H1 (cell line): Measurements from ENCODE around the gene RAB24. TPM values are rescaled to one million over a fixed set of nuclear protein-coding genes. Genes with fewer than 3 reads are reported as not detected.

ENCODE experiments used
- CTCF ChIA-PET: fragments of 300-600 bp; sonication (Branson Sonifier 250); formaldehyde crosslinking; loops from one replicate; lab custom pipeline; 2021; ENCODE audit not compliant: partially characterized antibody; lab: Charles Lee
- POLR2A ChIA-PET: fragments of 300-600 bp; sonication (Branson Sonifier 250); formaldehyde crosslinking; loops from one replicate; lab custom pipeline; 2021; ENCODE audit warnings: inconsistent platforms; ENCODE audit not compliant: partially characterized antibody; lab: Charles Lee
- DNase-seq, 2 experiments: peaks; one replicate each; pipeline versions ENCODE4 v3.0.0 to v3.0.0-alpha.2; 2010 to 2022; ENCODE audit warnings: low spot score in 2 of 2, low read depth in 1 of 2, mixed read lengths in 1 of 2
- FAIRE-seq: peaks from 2 replicates; lab custom pipeline; 2011; peaks lifted over from hg19 to GRCh38; lab: Jason Lieb, UNC
- H2AFZ ChIP-seq: 2 replicates; pipeline ENCODE4 v1.8.1; 2012; ENCODE audit warnings: low read length, inconsistent platforms
- H2AK5ac ChIP-seq: 2 replicates; pipeline ENCODE4 v1.6.1; 2013; ENCODE audit warnings: low read depth, low read length
- H2BK120ac ChIP-seq: replicated peaks from 2 replicates; pipeline ENCODE3; 2013; ENCODE audit warnings: low read depth, low read length, inconsistent platforms
- H2BK12ac ChIP-seq: 2 replicates; pipeline ENCODE4 v1.6.1; 2013; ENCODE audit warnings: low read depth, low read length
- H2BK15ac ChIP-seq: 2 replicates; pipeline ENCODE4 v1.6.1; 2013; ENCODE audit warnings: low read length
- H2BK20ac ChIP-seq: 2 replicates; pipeline ENCODE4 v1.6.1; 2013; ENCODE audit warnings: low read length
- H2BK5ac ChIP-seq: 2 replicates; pipeline ENCODE4 v1.6.1; 2013; ENCODE audit warnings: low read depth, low read length
- H3K14ac ChIP-seq: 2 replicates; pipeline ENCODE4 v1.6.1; 2013; ENCODE audit warnings: inconsistent platforms; ENCODE audit not compliant: insufficient read length
- H3K18ac ChIP-seq: 2 replicates; pipeline ENCODE4 v1.6.1; 2013; ENCODE audit warnings: low read length; ENCODE audit errors: extremely low read depth
- H3K23ac ChIP-seq: 2 replicates; pipeline ENCODE4 v1.6.1; 2013; ENCODE audit warnings: inconsistent platforms; ENCODE audit not compliant: insufficient read length
- H3K23me2 ChIP-seq: 2 replicates; pipeline ENCODE4 v1.6.1; 2013; ENCODE audit warnings: low read depth, low read length
- H3K27ac ChIP-seq: 2 replicates; pipeline ENCODE4 v1.6.1; 2011; ENCODE audit warnings: low read depth, low read length, inconsistent platforms
- H3K27me3 ChIP-seq, 4 experiments: replicated peaks in 1 of 4; 1 replicate in 1 of 4; 2 replicates in 3 of 4; pipeline versions ENCODE4 v1.6.1 to v1.8.1; 2011 to 2013; ENCODE audit warnings: low read length in 3 of 4, mild to moderate bottlenecking in 3 of 4, inconsistent platforms in 2 of 4, mixed read lengths in 2 of 4, moderate library complexity in 1 of 4; ENCODE audit not compliant: control insufficient read depth in 3 of 4, insufficient read depth in 3 of 4; ENCODE audit errors: extremely low read depth in 1 of 4
- H3K36me3 ChIP-seq, 4 experiments: 2 replicates each; pipeline versions ENCODE4 v1.6.1 to v1.8.1; 2011 to 2013; ENCODE audit warnings: mild to moderate bottlenecking in 4 of 4, low read length in 3 of 4, moderate library complexity in 2 of 4, control low read depth in 1 of 4, inconsistent platforms in 1 of 4; ENCODE audit not compliant: insufficient read depth in 4 of 4, control insufficient read depth in 2 of 4
- H3K4ac ChIP-seq: replicated peaks from 2 replicates; pipeline ENCODE3; 2013; ENCODE audit warnings: low read length, low read depth, mixed read lengths, inconsistent platforms; ENCODE audit not compliant: insufficient read length
- H3K4me1 ChIP-seq, 4 experiments: replicated peaks in 1 of 4; 1 replicate in 1 of 4; 2 replicates in 3 of 4; pipeline versions ENCODE4 v1.6.1 to v1.8.1; 2011 to 2013; ENCODE audit warnings: low read length in 3 of 4, inconsistent platforms in 2 of 4, mixed read lengths in 1 of 4; ENCODE audit not compliant: insufficient read depth in 4 of 4, control insufficient read depth in 3 of 4
- H3K4me2 ChIP-seq, 2 experiments: 2 replicates each; pipeline versions ENCODE4 v1.6.1 to v1.8.1; 2011 to 2013; ENCODE audit warnings: low read depth in 2 of 2, low read length in 2 of 2, control low read depth in 1 of 2, inconsistent platforms in 1 of 2, mild to moderate bottlenecking in 1 of 2; ENCODE audit not compliant: insufficient read depth in 1 of 2
- H3K4me3 ChIP-seq, 4 experiments: fragments of 200-600, 300-600 bp in 1 of 4; sonication (generic), shearing (Covaris generic), sonication (Bioruptor Twin) in 1 of 4; 2 replicates each; pipeline versions ENCODE4 v1.5.1 to v1.8.1; 2011 to 2016; ENCODE audit warnings: low read length in 4 of 4, low read depth in 3 of 4, control low read depth in 2 of 4, inconsistent platforms in 2 of 4, mild to moderate bottlenecking in 2 of 4, mixed read lengths in 1 of 4, moderate library complexity in 1 of 4; ENCODE audit not compliant: insufficient read depth in 2 of 4; ENCODE audit errors: extremely low read depth in 1 of 4
- H3K56ac ChIP-seq: replicated peaks from 2 replicates; pipeline ENCODE3; 2013; ENCODE audit warnings: low read depth, mild to moderate bottlenecking, mixed read lengths, low read length, inconsistent platforms; ENCODE audit not compliant: insufficient read length
- H3K79me1 ChIP-seq: 2 replicates; pipeline ENCODE4 v1.6.1; 2013; ENCODE audit warnings: low read depth, low read length, control low read depth
- H3K79me2 ChIP-seq, 2 experiments: 2 replicates each; pipeline versions ENCODE4 v1.6.1 to v1.8.1; 2012 to 2013; ENCODE audit warnings: low read length in 2 of 2, mild to moderate bottlenecking in 2 of 2, inconsistent platforms in 1 of 2; ENCODE audit not compliant: insufficient read depth in 2 of 2, control insufficient read depth in 1 of 2
- H3K9ac ChIP-seq, 4 experiments: replicated peaks in 1 of 4; 1 replicate in 1 of 4; 2 replicates in 3 of 4; pipeline versions ENCODE4 v1.6.1 to v1.8.1; 2011 to 2013; ENCODE audit warnings: low read depth in 3 of 4, low read length in 3 of 4, control low read depth in 2 of 4, mild to moderate bottlenecking in 2 of 4, moderate library complexity in 2 of 4, inconsistent platforms in 1 of 4; ENCODE audit errors: extremely low read depth in 1 of 4
- H3K9me3 ChIP-seq, 2 experiments: 2 replicates each; pipeline versions ENCODE4 v1.6.1 to v1.8.1; 2012 to 2013; ENCODE audit warnings: mild to moderate bottlenecking in 2 of 2, moderate library complexity in 2 of 2, control low read depth in 1 of 2, inconsistent platforms in 1 of 2, low read depth in 1 of 2, low read length in 1 of 2, mixed read lengths in 1 of 2; ENCODE audit not compliant: insufficient read depth in 2 of 2
- H4K20me1 ChIP-seq, 2 experiments: replicated peaks in 1 of 2; 2 replicates each; pipeline versions ENCODE3 to v1.8.1; 2011 to 2013; ENCODE audit warnings: inconsistent platforms in 2 of 2, low read length in 2 of 2, mild to moderate bottlenecking in 1 of 2; ENCODE audit not compliant: insufficient read depth in 2 of 2, control insufficient read depth in 1 of 2
- H4K5ac ChIP-seq: 2 replicates; pipeline ENCODE4 v1.6.1; 2013; ENCODE audit warnings: low read length, low read depth, mixed read lengths, inconsistent platforms; ENCODE audit not compliant: insufficient read length
- H4K8ac ChIP-seq: 2 replicates; pipeline ENCODE4 v1.8.0; 2013; ENCODE audit warnings: mild to moderate bottlenecking, moderate library complexity, low read length, inconsistent platforms; ENCODE audit not compliant: insufficient read depth; ENCODE audit errors: extremely low read depth
- H4K91ac ChIP-seq: replicated peaks from 2 replicates; pipeline ENCODE3; 2013; ENCODE audit warnings: low read length, mixed read lengths, inconsistent platforms; ENCODE audit not compliant: insufficient read length
- CEBPB ChIP-seq: IDR thresholded peaks from 2 replicates; pipeline ENCODE4 v1.6.1; 2012; ENCODE audit warnings: low read depth, low read length
- GABPA ChIP-seq: IDR thresholded peaks from 2 replicates; pipeline ENCODE4 v1.6.1; 2011; ENCODE audit warnings: mild to moderate bottlenecking, low read length, moderate library complexity, borderline replicate concordance; ENCODE audit not compliant: insufficient read depth
- JUND ChIP-seq: IDR thresholded peaks from 2 replicates; pipeline ENCODE4 v1.6.1; 2011; ENCODE audit warnings: mild to moderate bottlenecking, improper control_type of control experiment, low read length
- RBBP5 ChIP-seq: IDR thresholded peaks from 2 replicates; pipeline ENCODE4 v1.7.1; 2012; ENCODE audit warnings: low read depth, mild to moderate bottlenecking, inconsistent platforms, low read length, moderate library complexity, borderline replicate concordance
- WGBS, 2 experiments: shearing (Covaris generic) in 1 of 2; methylation state at CpG; one replicate each; pipeline versions ENCODE4 v1.1.6 to v1.1.7; 2013 to 2015; ENCODE audit warnings: low lambda C conversion rate in 2 of 2, mixed read lengths in 2 of 2, inconsistent platforms in 1 of 2, low coverage in 1 of 2, missing lambda C conversion rate in 1 of 2; ENCODE audit not compliant: insufficient replicate concordance in 2 of 2, insufficient coverage in 1 of 2, insufficient read length in 1 of 2; ENCODE audit errors: extremely low coverage in 1 of 2, missing lambda C conversion rate in 1 of 2; 5-methylcytosine and 5-hydroxymethylcytosine counted together
- polyA plus RNA-seq, 7 experiments: library from polyadenylated mRNA; depleted of rRNA in 3 of 7; stranded (reverse) in 5 of 7; unstranded in 2 of 7; fragments of >200 nt in 5 of 7; fragments of 200-250 nt in 2 of 7; gene quantifications; 1 replicate in 5 of 7; 2 replicates in 1 of 7; 4 replicates in 1 of 7; pipeline versions ENCODE4 v1.2.1 to v1.2.3, GENCODE V29; 2011 to 2013; ENCODE audit warnings: missing spikeins in 2 of 7, mixed read lengths in 2 of 7
- total RNA-seq: library from RNA; stranded (reverse); fragmentation: NEBNext Ultra II Directional; extraction: Animal tissue kit (Norgen Biotek cat#: 25700); gene quantifications from 2 replicates; pipeline ENCODE4 v1.2.1, GENCODE V29; 2021

Gene RAB24
- total and polyA plus RNA-seq, 2 of the 8 experiments (the other 6 are each of a cell fraction or from before 2014, with no cell fraction given): 18.8 to 33.8 TPM

GRCh38 chr5:177333420-177334154, 30.1 kb upstream of the RAB24 start:
- no peak for FAIRE-seq
- ChIA-PET CTCF (interaction anchor here (0.5 to 10.3 kb wide), 4 partner anchors 17 to 1659 kb away, joined by 3 to 100 read pairs (median 10); no protein-coding TSS in a partner anchor), POLR2A (interaction anchor here (0.6 to 1.0 kb wide), 3 partner anchors 14 to 194 kb away, joined by 3 read pairs; no protein-coding TSS in a partner anchor)
- Histone ChIP-seq H2BK12ac (no peak overlapping the region), H3K4me2 (no peak overlapping the region), H4K8ac (no peak overlapping the region), H2AFZ (no peak overlapping the region), H3K23ac (no peak overlapping the region), H4K5ac (no peak overlapping the region), H3K9me3 (no peaks in the 10 kb centered on the region), H2BK5ac (no peak overlapping the region), H3K18ac (no peak overlapping the region), H2BK15ac (no peak overlapping the region), H4K91ac (no peak overlapping the region), H3K27ac (no peak overlapping the region), H3K4ac (no peak overlapping the region), H2BK20ac (no peak overlapping the region), H3K4me3 (no peak overlapping the region), H3K9ac (no peak overlapping the region), H3K56ac (no peak overlapping the region), H4K20me1 (peaks cover 0 to 9% of the 10 kb centered on the region in 2 experiments), H2AK5ac (no peak overlapping the region), H3K27me3 (no peaks in the 10 kb centered on the region), H3K4me1 (peaks cover 0 to 3% (median 1%) of the 10 kb centered on the region in 4 experiments; a peak in 4 of 7 replicates), H3K14ac (no peak overlapping the region), H3K79me2 (no peaks in the 10 kb centered on the region), H3K23me2 (no peaks in the 10 kb centered on the region), H3K79me1 (peaks cover 2% of the 10 kb centered on the region; the same call in 1 of the 2 replicates), H3K36me3 (peaks cover 19 to 37% (median 32%) of the 10 kb centered on the region in 4 experiments), H2BK120ac (no peak overlapping the region)
- 91% methylated on average over 15 of the region's 16 CpGs; no CpG with 5 or more reads in 1 of the 2 experiments for WGBS, 2 experiments
- no peak for DNase-seq
- TF ChIP-seq RBBP5: no peak
- TF ChIP-seq CEBPB: no peak
- TF ChIP-seq GABPA: no peak
- TF ChIP-seq JUND: no peak
